ENCODE measurements around the gene CSRP3.

GRCh38 chr11:19220903-19221724 is 19.3 kb upstream of the CSRP3 start:
- TF ChIP-seq GATA2 (IDR thresholded peaks at IDR 0.05; ENCODE audit: low read depth, low read length): no peak
- TF ChIP-seq GATA3 (IDR thresholded peaks at IDR 0.05; ENCODE audit: low read depth, low read length): no peak

All from SH-SY5Y (cell line).